ENCODE measurements around the gene TGFBR1.

TGFBR1 gene

DNA sequence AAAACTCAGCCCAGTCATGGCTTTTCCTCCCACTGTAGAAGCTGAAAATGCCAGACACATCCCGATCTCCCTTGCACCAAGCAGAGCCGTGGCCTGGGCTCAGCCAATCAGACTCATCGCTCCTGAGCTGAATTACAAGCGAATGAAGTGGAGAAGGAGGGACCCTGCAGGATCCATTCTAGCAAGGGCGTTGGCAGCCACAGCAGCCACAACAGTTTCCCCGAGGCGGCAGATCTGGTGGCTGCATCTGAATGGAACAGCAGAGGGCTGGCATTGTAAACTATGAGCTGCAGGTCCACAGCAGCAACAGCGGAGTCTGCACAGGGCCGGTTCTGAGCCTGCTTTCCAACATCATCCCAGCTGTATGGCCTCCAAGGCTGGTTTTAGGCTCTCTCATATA, 93.1 kb downstream of the TGFBR1 start (continued):
- TF ChIP-seq, protein P1, sequence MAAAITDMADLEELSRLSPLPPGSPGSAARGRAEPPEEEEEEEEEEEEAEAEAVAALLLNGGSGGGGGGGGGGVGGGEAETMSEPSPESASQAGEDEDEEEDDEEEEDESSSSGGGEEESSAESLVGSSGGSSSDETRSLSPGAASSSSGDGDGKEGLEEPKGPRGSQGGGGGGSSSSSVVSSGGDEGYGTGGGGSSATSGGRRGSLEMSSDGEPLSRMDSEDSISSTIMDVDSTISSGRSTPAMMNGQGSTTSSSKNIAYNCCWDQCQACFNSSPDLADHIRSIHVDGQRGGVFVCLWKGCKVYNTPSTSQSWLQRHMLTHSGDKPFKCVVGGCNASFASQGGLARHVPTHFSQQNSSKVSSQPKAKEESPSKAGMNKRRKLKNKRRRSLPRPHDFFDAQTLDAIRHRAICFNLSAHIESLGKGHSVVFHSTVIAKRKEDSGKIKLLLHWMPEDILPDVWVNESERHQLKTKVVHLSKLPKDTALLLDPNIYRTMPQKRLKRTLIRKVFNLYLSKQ (tag by site-specific recombination; IDR thresholded peaks at IDR 0.05; ENCODE audit: borderline replicate concordance): no peak

DNA sequence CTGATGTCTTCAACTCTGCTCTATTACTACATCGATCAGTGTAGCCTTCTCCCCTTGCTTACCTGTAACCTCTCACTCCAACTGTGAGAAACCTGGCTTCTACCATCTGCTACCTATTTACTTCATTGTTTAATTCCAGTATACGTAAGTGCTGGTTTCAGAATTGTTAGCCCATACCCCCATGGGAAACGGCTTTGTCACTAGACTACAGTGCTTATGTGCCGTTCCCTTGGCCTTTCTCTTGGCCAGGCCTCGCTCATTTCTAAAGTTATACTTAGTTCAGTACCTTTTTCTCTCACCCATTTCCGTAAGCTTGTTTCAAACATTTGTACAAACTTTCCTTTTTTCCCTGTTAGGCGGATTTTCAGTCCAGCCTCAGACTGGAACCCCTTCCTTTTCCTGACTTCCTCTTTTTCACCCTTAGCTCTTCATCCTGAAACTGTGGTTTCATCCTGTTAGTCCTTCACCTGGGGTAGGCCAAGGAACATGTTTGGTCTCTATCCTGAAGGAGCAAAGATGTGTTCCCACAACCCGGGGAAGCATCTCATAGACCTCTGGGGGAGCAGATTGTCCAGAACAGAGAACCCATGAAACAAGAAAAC, 95.1 kb downstream of the TGFBR1 start:
- H3K27ac ChIP-seq (ENCODE audit: extremely low read depth, low read depth, low read length): no peak overlapping the region
- CTCF ChIA-PET: interaction anchor here (3.4 kb wide), 1 partner anchor 15 kb away, joined by 15 read pairs; no protein-coding TSS in a partner anchor
- no peak for TF ChIP-seq GLIS2 (tag by site-specific recombination; IDR thresholded peaks at IDR 0.05)
- TF ChIP-seq, protein P2, sequence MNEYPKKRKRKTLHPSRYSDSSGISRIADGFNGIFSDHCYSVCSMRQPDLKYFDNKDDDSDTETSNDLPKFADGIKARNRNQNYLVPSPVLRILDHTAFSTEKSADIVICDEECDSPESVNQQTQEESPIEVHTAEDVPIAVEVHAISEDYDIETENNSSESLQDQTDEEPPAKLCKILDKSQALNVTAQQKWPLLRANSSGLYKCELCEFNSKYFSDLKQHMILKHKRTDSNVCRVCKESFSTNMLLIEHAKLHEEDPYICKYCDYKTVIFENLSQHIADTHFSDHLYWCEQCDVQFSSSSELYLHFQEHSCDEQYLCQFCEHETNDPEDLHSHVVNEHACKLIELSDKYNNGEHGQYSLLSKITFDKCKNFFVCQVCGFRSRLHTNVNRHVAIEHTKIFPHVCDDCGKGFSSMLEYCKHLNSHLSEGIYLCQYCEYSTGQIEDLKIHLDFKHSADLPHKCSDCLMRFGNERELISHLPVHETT (tag by site-specific recombination; IDR thresholded peaks at IDR 0.05): no peak
- TF ChIP-seq, protein P3, sequence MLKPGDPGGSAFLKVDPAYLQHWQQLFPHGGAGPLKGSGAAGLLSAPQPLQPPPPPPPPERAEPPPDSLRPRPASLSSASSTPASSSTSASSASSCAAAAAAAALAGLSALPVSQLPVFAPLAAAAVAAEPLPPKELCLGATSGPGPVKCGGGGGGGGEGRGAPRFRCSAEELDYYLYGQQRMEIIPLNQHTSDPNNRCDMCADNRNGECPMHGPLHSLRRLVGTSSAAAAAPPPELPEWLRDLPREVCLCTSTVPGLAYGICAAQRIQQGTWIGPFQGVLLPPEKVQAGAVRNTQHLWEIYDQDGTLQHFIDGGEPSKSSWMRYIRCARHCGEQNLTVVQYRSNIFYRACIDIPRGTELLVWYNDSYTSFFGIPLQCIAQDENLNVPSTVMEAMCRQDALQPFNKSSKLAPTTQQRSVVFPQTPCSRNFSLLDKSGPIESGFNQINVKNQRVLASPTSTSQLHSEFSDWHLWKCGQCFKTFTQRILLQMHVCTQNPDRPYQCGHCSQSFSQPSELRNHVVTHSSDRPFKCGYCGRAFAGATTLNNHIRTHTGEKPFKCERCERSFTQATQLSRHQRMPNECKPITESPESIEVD (tag by site-specific recombination; IDR thresholded peaks at IDR 0.05): no peak
- TF ChIP-seq TCF7L2 (IDR thresholded peaks at IDR 0.05; ENCODE audit: borderline replicate concordance, low read depth, low read length): no peak
- no peak for TF ChIP-seq HOXD13 (CRISPR knock-in tag; IDR thresholded peaks at IDR 0.05; ENCODE audit: borderline replicate concordance)
- TF ChIP-seq, protein P4, sequence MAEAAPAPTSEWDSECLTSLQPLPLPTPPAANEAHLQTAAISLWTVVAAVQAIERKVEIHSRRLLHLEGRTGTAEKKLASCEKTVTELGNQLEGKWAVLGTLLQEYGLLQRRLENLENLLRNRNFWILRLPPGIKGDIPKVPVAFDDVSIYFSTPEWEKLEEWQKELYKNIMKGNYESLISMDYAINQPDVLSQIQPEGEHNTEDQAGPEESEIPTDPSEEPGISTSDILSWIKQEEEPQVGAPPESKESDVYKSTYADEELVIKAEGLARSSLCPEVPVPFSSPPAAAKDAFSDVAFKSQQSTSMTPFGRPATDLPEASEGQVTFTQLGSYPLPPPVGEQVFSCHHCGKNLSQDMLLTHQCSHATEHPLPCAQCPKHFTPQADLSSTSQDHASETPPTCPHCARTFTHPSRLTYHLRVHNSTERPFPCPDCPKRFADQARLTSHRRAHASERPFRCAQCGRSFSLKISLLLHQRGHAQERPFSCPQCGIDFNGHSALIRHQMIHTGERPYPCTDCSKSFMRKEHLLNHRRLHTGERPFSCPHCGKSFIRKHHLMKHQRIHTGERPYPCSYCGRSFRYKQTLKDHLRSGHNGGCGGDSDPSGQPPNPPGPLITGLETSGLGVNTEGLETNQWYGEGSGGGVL (tag by site-specific recombination; IDR thresholded peaks at IDR 0.05): no peak
- TF ChIP-seq, protein P5, sequence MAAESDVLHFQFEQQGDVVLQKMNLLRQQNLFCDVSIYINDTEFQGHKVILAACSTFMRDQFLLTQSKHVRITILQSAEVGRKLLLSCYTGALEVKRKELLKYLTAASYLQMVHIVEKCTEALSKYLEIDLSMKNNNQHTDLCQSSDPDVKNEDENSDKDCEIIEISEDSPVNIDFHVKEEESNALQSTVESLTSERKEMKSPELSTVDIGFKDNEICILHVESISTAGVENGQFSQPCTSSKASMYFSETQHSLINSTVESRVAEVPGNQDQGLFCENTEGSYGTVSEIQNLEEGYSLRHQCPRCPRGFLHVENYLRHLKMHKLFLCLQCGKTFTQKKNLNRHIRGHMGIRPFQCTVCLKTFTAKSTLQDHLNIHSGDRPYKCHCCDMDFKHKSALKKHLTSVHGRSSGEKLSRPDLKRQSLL (tag by site-specific recombination; IDR thresholded peaks at IDR 0.05): no peak
- TF ChIP-seq, protein P6, sequence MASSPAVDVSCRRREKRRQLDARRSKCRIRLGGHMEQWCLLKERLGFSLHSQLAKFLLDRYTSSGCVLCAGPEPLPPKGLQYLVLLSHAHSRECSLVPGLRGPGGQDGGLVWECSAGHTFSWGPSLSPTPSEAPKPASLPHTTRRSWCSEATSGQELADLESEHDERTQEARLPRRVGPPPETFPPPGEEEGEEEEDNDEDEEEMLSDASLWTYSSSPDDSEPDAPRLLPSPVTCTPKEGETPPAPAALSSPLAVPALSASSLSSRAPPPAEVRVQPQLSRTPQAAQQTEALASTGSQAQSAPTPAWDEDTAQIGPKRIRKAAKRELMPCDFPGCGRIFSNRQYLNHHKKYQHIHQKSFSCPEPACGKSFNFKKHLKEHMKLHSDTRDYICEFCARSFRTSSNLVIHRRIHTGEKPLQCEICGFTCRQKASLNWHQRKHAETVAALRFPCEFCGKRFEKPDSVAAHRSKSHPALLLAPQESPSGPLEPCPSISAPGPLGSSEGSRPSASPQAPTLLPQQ (tag by site-specific recombination; IDR thresholded peaks at IDR 0.05): no peak
- TF ChIP-seq, protein P7, sequence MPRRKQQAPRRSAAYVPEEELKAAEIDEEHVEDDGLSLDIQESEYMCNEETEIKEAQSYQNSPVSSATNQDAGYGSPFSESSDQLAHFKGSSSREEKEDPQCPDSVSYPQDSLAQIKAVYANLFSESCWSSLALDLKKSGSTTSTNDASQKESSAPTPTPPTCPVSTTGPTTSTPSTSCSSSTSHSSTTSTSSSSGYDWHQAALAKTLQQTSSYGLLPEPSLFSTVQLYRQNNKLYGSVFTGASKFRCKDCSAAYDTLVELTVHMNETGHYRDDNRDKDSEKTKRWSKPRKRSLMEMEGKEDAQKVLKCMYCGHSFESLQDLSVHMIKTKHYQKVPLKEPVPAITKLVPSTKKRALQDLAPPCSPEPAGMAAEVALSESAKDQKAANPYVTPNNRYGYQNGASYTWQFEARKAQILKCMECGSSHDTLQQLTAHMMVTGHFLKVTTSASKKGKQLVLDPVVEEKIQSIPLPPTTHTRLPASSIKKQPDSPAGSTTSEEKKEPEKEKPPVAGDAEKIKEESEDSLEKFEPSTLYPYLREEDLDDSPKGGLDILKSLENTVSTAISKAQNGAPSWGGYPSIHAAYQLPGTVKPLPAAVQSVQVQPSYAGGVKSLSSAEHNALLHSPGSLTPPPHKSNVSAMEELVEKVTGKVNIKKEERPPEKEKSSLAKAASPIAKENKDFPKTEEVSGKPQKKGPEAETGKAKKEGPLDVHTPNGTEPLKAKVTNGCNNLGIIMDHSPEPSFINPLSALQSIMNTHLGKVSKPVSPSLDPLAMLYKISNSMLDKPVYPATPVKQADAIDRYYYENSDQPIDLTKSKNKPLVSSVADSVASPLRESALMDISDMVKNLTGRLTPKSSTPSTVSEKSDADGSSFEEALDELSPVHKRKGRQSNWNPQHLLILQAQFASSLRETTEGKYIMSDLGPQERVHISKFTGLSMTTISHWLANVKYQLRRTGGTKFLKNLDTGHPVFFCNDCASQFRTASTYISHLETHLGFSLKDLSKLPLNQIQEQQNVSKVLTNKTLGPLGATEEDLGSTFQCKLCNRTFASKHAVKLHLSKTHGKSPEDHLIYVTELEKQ (tag by site-specific recombination; IDR thresholded peaks at IDR 0.05; ENCODE audit: borderline replicate concordance): no peak
- TF ChIP-seq ZNF133 (tag by site-specific recombination; IDR thresholded peaks at IDR 0.05): no peak
- TF ChIP-seq ZNF157 (tag by site-specific recombination; IDR thresholded peaks at IDR 0.05): no peak
- TF ChIP-seq ZNF37A (tag by site-specific recombination; IDR thresholded peaks at IDR 0.05): no peak
- TF ChIP-seq ZNF555 (tag by site-specific recombination; conservative IDR thresholded peaks at IDR 0.05): no peak
- TF ChIP-seq, protein P8, sequence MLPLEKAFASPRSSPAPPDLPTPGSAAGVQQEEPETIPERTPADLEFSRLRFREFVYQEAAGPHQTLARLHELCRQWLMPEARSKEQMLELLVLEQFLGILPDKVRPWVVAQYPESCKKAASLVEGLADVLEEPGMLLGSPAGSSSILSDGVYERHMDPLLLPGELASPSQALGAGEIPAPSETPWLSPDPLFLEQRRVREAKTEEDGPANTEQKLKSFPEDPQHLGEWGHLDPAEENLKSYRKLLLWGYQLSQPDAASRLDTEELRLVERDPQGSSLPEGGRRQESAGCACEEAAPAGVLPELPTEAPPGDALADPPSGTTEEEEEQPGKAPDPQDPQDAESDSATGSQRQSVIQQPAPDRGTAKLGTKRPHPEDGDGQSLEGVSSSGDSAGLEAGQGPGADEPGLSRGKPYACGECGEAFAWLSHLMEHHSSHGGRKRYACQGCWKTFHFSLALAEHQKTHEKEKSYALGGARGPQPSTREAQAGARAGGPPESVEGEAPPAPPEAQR (tag by site-specific recombination; IDR thresholded peaks at IDR 0.05): no peak
- no peak for TF ChIP-seq ZNF394 (tag by site-specific recombination; IDR thresholded peaks at IDR 0.05; ENCODE audit: borderline replicate concordance)
- TF ChIP-seq SP2 (tag by site-specific recombination; IDR thresholded peaks at IDR 0.05): no peak
- no peaks in the 10 kb centered on the region for H3K9me3 ChIP-seq (ENCODE audit: control insufficient read depth, insufficient read depth, low read depth, low read length)
- no peaks in the 10 kb centered on the region for H3K4me1 ChIP-seq (ENCODE audit: control insufficient read depth, insufficient read depth, low read length)
- H3K4me3 ChIP-seq (ENCODE audit: low read depth, low read length): no peak overlapping the region
- POLR2A ChIA-PET: no interaction called here
- no peaks in the 10 kb centered on the region for H3K36me3 ChIP-seq (ENCODE audit: control insufficient read depth in 2 of 2, insufficient read depth in 1 of 2, low read length in 2 of 2)

Data from HEK293 (cell line).